Iris pigment epithelial cell (primary cell): ENCODE measurements around the gene EEFSEC.

Experiments
- DNase-seq: peaks from one replicate; pipeline ENCODE4 v3.0.0-alpha.2; 2011; ENCODE audit warnings: low read depth

EEFSEC gene

DNA sequence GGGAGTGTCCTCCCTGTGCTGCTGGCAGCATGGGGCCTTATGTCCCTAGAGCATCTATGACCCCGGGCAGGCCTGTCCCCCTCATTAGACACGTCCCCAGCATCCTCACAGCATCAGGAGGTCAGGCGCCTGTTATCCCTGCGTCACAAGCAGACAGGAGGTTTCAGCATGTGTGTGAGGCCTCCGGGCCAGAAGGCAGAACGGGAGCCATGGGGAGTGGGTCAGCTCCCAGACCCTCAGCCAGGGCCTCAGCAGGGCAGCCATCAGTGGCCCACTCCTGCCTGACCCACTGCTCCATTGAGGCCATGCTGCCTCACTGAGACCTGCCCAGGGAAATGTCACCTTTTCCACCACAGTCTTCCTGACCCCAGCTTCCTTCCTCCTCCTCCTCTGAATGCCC lies 241.8 kb downstream of the EEFSEC start:
- no peak for DNase-seq

DNA sequence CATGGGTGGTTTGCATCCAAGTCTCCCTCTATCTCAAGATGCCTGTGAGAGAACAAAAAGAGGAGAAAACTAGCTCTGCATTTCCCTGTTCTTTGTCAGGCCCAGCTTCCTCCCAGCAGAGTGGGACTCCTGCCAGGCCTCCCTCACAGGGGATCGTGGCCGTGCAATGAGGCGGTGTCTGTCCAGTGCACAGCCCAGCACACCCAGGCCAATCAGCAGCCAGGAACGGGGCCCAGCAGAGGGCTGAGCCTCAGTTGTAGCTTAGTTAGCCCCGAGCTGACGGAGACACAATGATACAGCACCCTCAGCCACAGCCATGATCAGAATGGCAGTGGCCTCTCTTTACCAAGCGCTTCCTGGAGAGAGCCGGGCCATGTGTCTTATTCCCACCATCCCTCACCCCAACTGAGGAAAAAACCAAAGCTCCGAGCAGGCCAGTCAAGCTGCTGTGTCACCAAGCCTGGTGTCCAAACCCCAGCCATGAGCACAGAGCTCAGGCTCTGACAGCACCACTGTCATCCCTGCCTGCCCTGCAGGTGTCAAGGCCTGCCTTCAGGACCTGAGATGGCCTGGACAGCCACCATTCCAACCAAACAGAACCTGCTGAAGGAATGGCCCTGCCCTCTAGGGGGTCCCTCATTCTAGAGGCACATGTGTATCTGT lies 242.3 kb downstream of the EEFSEC start:
- peak; percentile 72 for DNase-seq

DNA sequence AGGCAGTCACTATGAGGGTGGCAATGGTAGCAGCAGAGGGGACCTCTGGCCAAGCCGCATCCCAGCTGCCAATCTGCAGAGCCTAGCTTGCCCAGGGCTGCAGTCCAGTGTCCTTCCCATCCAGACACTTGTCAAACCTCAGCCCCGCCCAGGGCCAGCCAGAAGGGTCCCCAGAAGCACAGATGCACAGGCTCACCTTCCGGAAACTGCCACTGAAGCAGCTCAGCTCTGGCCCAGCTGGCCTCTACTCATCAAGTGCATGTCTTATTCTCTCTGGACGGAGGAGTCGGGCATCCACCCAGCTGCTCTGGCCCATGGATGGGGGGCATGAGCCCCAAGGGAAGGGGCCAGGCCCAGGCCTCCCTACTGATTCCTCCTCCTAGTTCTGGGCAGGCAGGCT lies 244.2 kb downstream of the EEFSEC start:
- DNase-seq, result no peak

DNA sequence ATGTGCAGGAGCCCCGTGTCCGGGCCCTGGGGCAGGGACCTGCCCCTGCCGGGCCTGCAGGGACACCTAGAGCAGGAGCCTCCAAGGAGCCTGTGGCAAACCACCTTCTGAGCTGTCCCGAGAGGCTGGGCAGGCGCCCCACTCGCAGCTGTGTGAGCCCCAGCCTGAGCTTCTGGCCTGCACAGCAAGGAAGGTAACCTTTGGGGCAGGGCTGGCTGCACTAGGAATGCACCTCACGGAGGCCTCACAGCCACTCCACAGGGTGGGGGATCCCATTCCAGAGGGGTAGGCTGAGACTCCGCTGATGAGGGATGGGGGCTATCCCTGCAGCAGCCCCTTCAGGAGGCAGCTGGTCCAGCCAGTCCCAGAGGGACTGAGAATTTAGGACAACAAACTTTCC lies 245.3 kb downstream of the EEFSEC start:
- DNase-seq, result no peak

DNA sequence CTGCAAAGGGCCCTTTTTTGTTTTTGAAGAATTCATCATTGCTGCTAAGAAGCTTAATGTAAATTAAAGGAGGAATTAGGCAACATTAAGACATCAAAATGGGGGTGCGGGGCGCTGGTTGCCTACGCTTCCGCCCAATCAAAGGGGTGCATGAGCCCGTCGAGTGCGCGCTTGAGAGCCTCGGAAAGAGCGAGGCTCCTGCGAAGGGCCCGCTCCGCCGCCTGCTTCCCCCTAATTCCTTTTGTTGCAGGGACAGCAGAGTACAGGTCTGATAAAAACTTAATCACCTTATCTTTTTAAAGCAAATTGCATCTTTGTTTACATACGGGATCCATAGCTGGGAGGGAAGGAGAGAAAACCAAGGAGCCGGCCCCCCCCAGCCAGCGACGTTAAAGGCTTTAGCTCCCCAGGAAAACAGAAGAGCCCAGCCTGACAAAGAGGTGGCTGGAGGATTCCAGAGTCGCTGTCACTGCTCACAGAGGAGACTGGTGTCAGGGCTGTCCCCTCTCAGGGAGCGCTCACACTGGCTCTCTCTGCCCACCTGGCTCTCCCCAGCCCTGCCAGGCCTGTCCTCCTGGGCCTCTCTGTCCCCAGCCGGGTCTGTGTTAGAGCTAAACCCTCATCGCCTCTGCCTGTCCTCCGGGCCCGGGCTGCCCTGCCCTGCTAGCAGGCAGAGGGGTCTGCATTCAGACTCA lies 246.1 kb downstream of the EEFSEC start:
- no peak for DNase-seq

DNA sequence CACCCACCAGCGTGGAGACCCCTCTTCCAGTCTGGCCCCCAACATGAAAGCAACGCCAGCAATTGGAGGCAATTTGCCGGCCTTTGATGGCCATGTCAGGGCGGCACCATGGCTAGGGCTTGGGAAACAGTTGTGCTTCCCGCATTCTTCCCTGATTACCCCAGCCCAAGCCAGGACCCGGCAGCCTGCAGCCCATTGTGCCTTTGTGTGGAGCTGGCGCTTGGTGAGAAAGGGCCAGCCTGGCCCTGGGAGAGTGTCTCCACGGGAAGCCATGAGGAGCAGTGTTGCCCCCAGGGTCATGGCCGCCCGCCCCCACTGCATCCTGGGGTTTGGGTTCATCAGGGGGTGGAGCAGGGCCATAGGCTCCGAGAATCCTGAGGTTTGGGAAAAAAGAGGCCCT lies 247.4 kb downstream of the EEFSEC start:
- DNase-seq, result no peak

DNA sequence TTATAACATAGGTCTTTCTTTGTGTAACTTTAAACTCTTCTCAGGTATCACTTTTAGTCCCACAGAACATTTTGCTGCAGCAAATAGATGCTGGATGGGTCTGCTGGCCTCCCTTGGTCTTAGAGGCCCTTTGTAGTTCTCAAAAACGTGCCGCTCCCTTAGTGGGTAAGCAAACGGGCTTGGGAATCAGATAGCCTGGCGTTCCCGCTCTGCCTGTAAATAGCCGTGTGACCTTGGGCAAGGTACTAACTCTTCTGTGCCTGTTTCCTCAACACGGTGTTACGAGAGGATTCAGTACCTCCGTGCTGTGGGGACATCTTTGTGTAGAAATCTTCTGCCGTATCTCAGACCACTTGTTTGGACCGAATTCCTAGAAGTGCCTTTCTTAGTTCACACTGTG lies 249.0 kb downstream of the EEFSEC start:
- no peak for DNase-seq

DNA sequence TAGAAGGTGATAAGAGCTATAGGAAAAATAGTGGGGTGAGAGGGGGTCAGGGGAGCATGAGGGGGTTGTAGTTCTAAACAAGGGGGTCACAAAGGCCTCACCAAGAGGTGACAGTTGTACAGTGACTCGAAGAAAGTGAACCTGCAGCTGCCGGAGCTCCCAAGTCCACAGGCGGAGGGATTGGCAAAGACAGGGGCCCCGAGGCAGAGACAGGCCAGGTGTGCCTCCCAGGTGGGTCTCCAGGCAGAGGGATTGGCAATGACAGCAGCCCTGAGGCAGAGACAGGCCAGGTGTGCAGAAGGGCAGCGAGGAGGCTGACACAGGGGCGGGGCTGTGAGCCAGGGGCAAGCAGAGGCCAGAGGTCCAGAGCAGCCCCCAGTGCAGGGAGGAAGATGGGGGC lies 249.7 kb downstream of the EEFSEC start:
- DNase-seq, result no peak

DNA sequence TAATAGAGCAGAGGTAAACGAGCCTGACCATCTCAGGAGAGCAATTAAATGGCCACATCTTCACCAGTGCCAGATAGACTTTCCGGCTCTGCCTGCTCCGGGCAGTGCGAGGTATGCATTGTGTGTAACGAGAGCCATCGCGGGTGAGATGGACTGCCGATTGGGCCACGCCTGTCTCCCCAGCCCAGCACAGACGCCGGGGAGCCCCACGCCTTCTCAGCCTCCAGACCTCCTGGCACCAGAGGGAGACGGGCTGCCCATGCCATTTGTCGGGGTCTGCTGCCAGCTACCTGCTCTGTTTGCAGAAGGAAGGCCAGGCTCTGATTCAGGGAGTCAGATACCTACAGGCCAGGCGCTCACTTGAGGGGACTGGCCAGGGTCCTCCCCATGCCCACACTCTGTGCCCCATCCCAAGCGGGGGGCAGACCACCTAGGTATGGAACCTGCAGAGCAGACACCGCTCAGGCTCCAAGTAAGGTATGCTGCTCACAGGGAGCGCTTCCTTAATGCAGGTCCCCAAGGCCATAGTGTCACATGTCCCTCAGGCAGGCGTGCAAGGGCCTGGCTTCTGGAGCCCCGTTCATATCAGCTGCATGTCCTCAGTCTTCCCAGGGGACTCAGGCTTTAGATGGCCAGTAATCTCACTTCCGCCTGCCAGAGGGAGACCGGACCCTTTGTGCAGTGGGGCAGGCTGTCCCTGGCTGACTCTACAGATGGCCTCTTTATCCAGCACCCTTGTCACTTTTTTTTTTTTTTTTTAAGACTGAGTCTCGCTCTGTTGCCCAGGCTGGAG lies 251.2 kb downstream of the EEFSEC start:
- DNase-seq, result no peak

DNA sequence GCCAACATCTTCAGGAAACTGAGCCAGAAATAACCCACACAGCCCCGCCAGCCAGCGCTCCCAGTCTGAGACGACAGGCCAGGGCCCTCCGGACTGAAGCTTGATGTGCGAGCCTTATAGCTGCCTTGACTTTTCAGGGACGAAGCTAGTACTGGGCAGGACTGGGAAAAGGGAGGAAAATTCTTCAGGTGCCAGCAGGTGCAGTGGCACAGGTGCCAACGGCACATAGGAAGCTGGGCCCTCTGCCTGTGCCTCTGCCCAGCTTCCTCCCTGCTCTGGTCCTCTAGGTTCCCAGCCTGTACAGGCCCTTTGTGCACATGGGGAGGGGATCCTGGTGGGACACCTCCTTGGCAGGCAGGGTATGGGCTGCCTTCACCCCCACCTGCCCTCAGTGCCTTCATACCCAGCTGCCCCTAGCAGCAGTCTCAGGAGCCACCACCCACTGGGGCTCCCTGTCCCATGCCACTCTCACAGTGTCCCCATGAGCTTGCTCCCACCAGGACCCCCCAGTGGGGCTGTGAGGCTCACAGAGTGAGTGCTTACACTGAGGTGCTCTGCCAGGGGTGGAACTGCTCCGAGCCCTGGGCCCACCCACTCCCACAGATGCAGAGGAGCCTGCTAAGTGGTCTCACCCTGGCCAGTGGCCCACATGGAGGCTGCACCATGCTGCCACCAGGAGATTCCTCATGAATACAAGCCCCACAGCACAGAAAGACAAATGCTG lies 252.4 kb downstream of the EEFSEC start:
- no peak for DNase-seq

DNA sequence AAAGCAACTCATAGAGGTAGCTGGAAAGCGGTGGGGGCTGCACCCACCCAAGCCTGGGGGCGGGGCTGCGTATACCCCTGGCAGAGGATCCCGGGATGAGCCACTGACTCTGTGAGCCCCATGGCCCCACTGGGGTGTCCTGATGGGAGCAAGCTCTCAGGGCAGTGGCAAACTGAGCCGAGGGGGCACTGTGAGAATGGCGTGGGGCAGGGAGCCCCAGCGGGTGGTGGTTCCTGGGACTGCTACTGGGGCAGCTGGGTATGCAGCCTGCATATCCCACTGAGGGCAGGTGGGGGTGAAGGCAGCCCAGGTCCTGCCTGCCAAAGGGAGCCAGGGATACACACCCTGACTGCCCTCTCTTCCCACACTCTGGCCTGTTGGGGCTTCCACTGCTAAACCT lies 254.0 kb downstream of the EEFSEC start:
- DNase-seq, result no peak

DNA sequence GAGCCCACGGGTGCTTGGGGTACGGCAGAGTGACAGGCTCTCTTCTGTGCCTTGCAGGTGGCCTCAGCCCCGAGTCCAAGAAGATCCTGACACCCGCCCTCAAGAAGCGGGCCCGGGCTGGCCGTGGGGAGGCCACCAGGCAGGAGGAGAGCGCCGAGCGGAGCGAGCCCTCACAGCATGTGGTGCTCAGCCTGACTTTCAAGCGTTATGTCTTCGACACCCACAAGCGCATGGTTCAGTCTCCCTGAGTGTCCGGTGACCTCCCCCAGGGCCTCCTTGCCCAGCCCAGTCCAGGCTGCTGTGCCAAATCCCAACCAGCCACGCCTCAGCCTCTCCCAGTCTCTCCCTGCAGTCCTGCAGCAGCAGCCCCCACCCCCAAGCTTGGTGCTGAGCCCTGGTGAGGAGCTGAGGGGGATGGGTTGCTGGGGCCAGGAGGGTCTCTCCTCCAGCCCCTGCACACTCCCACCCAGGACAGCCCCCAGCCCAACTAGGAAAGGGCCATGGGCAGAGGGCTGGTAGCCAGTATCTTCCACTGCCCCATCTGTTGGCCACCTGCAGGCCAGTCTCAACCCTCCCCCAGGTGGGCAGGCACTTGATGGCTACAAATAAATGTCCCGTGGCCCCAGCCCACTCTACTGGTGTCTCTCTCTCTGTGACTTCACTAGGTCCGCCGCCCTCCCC lies 254.9 kb downstream of the EEFSEC start:
- DNase-seq, result no peak

DNA sequence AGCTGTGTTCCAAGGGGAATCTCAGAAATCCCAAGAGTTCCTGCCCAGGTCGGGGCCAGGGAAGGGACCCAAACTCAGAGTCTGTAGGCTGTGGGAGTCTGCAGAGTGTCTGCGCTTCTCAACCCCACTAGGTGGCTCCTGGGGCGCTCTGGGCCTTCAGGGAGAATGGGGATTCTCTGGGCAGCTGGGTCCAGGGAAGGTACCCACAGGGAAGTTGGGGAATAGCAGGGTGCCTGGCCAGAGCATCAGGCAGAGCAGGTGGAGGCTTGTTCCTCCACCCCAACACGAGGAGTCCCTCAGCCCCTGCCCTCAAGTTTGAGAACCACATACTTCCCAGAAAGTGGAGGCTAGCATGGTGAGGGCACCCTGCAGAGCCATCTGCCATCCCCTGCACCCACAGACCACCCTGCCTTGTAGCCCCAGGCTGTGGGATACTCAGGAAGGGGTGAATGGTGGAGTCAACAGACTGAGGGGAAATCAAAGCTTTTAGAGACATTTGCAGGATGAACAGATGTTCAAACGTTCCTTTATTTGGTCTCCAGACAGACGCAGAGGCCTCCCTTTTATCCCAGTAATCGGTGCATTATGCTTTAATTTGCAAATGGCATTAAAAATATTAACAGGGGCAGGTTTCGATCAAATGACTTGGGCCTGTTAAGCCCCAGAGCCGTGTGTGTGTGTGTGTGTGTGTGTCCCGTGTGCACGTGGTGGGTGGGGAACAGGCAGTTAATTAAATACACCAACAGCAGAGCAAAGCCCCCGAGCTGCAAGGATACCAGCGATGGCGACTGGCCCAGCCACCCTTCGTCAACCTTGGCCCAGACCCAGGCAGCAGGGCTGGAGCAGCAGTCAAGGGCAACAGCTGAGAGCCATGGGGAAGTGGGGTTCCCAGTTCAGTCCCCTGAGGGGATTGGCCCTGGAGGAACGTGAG lies 255.7 kb downstream of the EEFSEC start:
- no peak for DNase-seq

DNA sequence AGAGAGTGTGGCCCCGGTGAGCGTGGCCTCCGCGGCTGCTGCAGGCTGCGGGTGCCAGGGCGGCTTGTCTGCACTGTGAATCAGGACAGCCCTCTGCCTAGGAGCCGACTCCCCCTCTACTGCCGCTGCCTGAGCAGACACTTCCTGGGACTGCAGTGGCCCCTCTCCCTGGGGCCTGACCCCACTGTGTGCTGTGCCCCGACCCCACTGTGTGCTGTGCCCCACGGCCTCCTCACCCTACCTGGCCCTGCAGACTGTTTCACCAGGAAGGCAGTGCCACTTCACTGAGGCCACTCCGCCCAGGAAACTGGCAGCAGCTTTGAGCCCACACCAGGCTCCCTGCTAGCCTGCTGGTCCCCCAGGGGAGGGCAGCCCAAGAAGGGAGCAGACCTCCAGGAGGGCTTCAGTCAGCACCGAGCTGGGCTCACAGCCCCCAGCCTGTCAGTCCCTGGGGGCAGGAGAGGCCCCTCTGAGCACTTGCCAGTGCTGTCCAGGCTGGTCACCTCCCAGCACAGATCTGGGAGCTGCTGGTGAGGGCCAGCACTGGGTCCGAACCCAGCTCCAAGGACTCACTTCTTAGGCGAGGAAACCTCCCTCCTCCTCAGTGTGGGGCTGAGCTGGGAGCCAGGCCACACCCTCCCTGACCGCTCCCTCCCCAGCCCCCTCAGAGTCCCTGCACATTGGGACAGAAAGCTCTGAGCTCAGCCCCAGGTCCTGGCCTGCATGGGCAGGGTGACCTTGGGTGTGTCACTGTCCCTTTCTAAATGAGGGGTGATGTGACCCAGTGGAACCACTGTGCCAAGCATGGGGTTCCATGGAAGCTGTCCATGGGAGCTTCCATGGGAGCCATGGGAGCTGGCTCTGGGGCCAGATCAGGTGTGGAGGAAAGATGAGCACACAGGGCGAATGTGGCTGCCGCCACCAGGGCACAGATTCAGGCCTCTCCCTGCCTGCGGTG lies 256.6 kb downstream of the EEFSEC start:
- no peak for DNase-seq

DNA sequence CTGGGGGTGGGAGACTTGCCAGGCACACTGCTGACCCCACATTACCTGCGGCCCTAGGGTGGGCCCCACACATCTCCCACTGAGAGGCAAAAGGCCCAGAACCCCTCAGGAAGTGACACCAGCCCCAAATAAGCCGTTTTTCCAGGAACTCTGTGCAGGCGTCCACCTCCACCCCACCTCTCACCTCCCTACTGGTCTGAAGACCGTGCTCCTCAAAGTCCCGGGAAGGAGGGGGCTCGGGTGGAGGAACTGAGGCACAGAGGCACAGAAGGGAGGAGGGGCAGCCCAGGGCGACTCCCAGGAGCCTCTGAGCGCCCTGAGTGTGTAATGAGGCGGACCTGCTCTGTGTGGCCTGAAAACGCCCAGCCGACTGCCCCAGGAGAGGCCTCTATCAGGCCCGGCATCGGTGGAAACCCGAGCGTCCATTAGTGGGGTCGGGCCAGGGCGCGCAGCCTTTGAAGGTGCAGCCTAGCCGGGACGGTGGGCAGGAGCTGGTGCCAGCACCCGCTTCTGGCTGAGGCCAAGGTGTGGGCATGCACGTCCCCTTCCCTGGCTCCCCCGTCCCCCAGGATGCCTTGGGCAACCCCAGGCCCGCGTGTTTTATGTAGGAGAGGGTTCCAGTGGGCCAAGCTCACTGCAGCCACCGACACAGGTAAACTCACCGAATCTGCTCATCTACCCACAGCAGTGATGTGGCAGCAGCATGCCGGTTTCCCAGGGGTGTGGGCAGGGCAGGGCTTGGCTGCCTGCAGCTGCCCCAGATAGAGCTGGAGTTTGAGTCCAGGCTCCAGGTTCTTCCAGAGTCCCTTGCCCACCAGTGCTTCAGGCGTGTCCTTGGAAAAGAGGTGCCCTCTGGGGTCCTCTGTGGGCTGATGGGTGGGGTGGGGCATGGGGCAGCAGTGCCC lies 257.6 kb downstream of the EEFSEC start:
- no peak for DNase-seq

DNA sequence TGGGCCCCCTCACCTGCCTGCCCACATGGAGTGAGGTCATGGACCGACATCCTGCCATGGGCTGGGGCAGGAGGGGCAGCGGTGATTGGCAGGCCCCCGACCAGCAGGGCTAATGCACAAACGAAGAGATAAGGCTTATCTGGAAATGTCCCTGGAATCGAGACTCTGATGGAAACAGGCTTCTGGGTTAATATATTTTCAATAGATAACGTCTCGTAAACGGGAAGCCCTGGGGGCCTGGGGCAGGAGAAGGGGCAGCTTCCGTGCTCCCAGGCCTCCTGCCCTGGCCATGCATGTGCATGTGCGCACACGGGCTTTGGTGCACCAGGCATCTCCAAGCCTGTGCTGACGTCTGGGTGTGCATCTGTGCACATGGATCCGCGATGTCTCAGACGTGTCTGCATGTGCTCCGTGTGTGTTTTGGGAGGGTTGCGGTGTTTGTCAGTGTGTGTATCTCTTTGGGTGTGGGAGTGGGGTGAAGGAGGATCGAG lies 258.3 kb downstream of the EEFSEC start:
- no peak for DNase-seq

DNA sequence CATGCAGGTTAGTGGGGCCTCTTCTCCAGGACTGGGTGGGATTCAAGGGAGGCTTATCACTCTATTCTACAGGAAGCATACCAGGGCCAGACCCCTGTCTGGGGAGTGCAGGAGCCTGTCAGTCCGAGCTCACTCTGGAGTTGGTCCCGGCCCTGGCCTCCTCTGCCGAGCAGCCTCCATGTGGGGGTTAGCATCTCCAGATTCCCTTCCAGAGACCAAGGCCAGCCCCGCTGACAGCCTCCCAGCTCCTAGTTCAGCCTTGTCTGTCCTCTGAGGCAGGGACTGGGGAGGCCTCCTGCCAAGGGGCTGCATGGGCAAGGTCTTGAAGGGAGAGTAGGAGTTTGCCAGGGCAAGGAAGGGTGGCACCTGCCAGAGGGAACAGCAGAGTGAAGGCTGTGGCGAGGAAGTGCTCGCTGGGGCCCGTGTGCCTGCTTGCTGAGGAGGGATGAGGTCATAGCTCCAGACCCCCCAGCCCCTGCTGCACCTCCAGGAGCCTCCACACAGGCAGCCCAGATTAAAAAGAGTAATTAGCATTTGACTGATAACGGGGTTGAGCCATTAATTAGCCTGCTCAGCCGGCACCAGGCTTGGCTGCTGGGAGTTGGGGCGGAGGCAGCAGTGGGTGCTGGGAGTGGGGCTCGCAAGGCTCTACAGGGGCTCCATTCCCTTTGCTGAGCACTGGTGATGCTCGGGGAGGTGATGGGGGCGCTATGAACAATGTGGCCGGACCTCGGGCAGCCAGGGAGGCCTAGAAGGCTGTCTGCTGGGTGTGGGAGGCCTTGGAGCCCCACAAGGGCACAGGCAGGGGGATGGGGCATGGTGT lies 259.1 kb downstream of the EEFSEC start:
- no peak for DNase-seq

DNA sequence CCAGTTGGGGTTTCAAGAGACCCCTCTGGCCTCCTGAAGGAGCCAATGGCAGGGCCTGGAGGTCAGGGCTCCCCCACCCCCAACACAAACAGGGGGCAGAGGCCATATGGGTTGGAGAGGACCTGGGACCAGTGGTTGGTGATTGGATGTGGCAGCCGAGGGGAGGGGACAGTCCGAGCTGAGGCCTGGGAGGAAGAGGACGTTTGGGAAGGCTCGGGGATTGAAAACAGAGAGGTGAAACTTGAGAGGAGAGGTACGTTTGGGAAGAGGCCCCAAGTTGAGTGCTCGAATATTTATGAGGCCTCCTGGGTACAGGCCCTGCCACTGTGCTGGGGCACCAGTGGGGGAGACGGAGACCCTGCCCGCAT lies 259.7 kb downstream of the EEFSEC start:
- no peak for DNase-seq
